Kidney (tissue), 14 donors: ENCODE data around the gene BACH2. TPM values are rescaled to one million over a fixed set of nuclear protein-coding genes. Genes with fewer than 3 reads are reported as not detected.
"Not testable (repeated sequence)": the region's sequence is repeated elsewhere in the genome, so short reads cannot be mapped to it uniquely, and the experiment has no call there.

ENCODE experiments used
- DNase-seq, 5 donors: peaks; one replicate each; pipeline ENCODE4 v3.0.0-alpha.2; 2013 to 2020
- FAIRE-seq: peaks from 2 replicates; lab custom pipeline; 2012; peaks lifted over from hg19 to GRCh38; lab: Jason Lieb, UNC
- H3K27ac ChIP-seq, 2 donors: one replicate each; pipeline ENCODE4 v1.7.0; 2013; ENCODE audit warnings: low read depth in 2 of 2, low read length in 2 of 2, inconsistent platforms in 1 of 2
- H3K27me3 ChIP-seq: one replicate; pipeline ENCODE4 v1.7.1; 2013; ENCODE audit warnings: low read length, inconsistent platforms; ENCODE audit not compliant: control insufficient read depth, insufficient read depth
- H3K36me3 ChIP-seq, 3 donors: one replicate each; pipeline versions ENCODE4 v1.7.0 to v1.7.1; 2013; ENCODE audit warnings: low read length in 3 of 3, control low read depth in 1 of 3, inconsistent platforms in 1 of 3; ENCODE audit not compliant: insufficient read depth in 3 of 3, control insufficient read depth in 2 of 3
- H3K4me1 ChIP-seq, 3 donors: one replicate each; pipeline versions ENCODE4 v1.7.0 to v1.7.1; 2013; ENCODE audit warnings: low read length in 3 of 3, inconsistent platforms in 1 of 3, low read depth in 1 of 3; ENCODE audit not compliant: control insufficient read depth in 2 of 3, insufficient read depth in 2 of 3
- H3K4me3 ChIP-seq, 3 donors: one replicate each; pipeline versions ENCODE4 v1.7.0 to v1.8.1; 2013; ENCODE audit warnings: low read length in 3 of 3, control low read depth in 1 of 3, inconsistent platforms in 1 of 3
- H3K9ac ChIP-seq, 3 donors: one replicate each; pipeline versions ENCODE4 v1.7.0 to v1.7.1; 2013; ENCODE audit warnings: low read length in 3 of 3, control low read depth in 1 of 3, inconsistent platforms in 1 of 3
- H3K9me3 ChIP-seq, 3 donors: one replicate each; pipeline versions ENCODE4 v1.7.0 to v1.7.1; 2013; ENCODE audit warnings: low read length in 3 of 3, control low read depth in 1 of 3, inconsistent platforms in 1 of 3; ENCODE audit not compliant: control insufficient read depth in 2 of 3, insufficient read depth in 1 of 3
- intact Hi-C: fragments of 100-400 bp; cut with DNase I; formaldehyde crosslinking; loops from one replicate; pipeline ENCODE4 v1.11.1; 2022
- polyA plus RNA-seq: library from polyadenylated mRNA; stranded (reverse); fragments of 350-450 nt; fragmentation: Illumina TruSeq; extraction: RNeasy Lipid Tissue Mini Kit (QIAGEN cat#74804); gene quantifications from one replicate; pipeline ENCODE4 v1.2.3, GENCODE V29; 2014; ENCODE audit warnings: low read depth, low replicate concordance; ENCODE audit not compliant: insufficient read depth
- total RNA-seq: library from RNA; stranded (reverse); fragmentation: NEBNext Ultra II Directional; extraction: Animal tissue kit (Norgen Biotek cat#: 25700); gene quantifications from one replicate; pipeline ENCODE4 v1.2.1, GENCODE V29; 2021
- TF ChIP-seq, protein P1 (sequence below): IDR thresholded peaks from 3 replicates; pipeline ENCODE4 v1.5.1; 2012; ENCODE audit warnings: mild to moderate bottlenecking, moderate library complexity, borderline replicate concordance; ENCODE audit not compliant: insufficient read depth; ENCODE audit errors: extremely low read depth
- donor health status: control.
- donor health status: control.
- donor health status: control.
- donor health status: control.
- donor health status: control.
- donor health status: DM: yes; HTN: yes; CAD: no.
- donor health status: Normal renal cell carcinoma (clear cell type).

Gene BACH2
- total and polyA plus RNA-seq, 2 donors from 2014 or later: 0.32 to 6.9 TPM

DNA sequence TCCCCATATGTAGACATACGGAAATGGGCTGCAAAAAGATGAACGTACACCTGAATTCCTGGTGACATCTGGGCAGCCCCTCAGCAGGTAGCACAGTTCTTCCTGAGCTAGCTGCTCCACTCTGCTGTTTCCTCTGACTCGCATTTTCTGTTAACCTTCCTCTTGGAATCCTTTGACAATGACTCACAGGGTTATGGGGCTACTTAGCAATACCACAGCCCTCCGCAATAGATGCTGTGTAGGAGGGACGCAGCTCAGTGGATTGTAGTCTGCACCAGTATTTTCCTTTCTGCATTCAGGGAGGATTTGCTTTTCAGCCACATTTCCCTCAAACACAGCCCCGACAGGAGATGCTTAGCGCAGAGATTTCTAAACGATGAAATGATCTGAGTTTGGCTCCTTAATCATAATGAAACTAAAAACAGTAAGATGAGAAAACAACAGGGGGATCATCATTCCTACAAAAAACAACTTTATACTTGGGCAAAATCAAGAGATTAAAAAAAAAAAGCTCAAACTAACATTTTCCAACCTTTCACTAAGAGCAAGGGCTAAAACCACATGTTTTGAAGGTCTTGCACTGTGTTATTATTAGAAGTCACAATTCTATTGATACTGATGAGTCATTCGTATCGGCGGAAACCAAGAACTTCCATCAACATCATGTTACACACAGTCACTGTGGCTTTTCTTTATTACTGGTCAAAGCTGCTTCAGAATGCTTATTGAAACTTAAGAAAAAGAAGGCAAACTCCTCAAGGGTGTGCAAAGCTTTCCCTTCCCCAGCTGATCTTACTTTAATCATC is 12.2 kb downstream of the BACH2 start:
- Histone ChIP-seq H3K4me3 (peak overlapping the region; percentile 4 to 46 (median 21)), H3K9ac (peak overlapping the region in 1 of 3 donors; percentile 76), H3K27me3 (no peaks in the 10 kb centered on the region), H3K4me1 (peaks cover 5 to 13% (median 5%) of the 10 kb centered on the region in 3 donors), H3K36me3 (no peaks in the 10 kb centered on the region), H3K27ac (peak overlapping the region in 1 of 2 donors; percentile 55), H3K9me3 (no peaks in the 10 kb centered on the region)
- intact Hi-C loops: no loop called here
- DNase-seq (peak in 3 of 5 donors; percentile 42 to 77 (median 64)), FAIRE-seq (no peak)
- TF ChIP-seq, protein P1, sequence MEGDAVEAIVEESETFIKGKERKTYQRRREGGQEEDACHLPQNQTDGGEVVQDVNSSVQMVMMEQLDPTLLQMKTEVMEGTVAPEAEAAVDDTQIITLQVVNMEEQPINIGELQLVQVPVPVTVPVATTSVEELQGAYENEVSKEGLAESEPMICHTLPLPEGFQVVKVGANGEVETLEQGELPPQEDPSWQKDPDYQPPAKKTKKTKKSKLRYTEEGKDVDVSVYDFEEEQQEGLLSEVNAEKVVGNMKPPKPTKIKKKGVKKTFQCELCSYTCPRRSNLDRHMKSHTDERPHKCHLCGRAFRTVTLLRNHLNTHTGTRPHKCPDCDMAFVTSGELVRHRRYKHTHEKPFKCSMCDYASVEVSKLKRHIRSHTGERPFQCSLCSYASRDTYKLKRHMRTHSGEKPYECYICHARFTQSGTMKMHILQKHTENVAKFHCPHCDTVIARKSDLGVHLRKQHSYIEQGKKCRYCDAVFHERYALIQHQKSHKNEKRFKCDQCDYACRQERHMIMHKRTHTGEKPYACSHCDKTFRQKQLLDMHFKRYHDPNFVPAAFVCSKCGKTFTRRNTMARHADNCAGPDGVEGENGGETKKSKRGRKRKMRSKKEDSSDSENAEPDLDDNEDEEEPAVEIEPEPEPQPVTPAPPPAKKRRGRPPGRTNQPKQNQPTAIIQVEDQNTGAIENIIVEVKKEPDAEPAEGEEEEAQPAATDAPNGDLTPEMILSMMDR: no peak

DNA sequence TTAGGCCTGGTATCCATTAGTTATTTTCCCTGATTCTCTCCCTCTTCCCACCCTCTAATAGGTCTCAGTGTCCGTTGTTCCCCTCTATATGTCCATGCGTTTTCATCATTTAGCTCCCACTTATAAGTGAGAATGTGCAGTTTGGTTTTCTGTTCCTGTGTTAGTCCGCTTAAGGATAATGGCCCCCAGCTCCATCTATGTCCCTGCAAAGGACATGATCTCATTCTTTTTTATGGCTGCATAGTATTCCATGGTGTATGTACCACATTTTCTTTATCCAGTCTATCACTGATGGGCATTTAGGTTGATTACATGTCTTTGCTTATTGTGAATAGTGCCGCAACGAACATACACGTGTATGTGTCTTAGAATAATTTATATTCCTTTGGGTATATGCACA is 14.4 kb downstream of the BACH2 start:
- intact Hi-C loops, H3K9ac ChIP-seq, H3K27ac ChIP-seq, H3K36me3 ChIP-seq, FAIRE-seq, H3K9me3 ChIP-seq, H3K4me3 ChIP-seq, H3K27me3 ChIP-seq, DNase-seq: not testable (repeated sequence)
- peaks cover 5 to 13% (median 5%) of the 10 kb centered on the region in 3 donors for H3K4me1 ChIP-seq

DNA sequence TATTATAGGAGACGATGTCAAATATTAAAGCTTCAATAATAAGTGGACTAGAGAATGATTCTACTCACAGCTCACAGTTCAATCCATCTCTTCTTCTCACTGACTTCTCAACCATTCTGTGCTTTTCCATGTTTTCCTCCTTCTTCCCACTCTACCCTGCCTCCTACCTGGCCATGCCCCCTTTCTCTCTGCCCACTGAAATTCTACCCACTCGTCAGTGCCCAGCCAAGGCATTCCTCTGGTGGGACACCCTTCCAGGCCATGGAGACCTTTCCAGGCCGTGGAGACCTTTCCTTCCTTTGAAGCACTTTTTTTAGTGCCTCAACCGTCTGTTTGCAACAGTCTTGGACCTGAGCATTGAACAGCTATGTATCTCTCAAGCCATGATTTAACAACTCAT is 18.5 kb downstream of the BACH2 start:
- H3K9ac ChIP-seq: no peak overlapping the region
- intact Hi-C loops: no loop called here
- H3K4me3 ChIP-seq: no peak overlapping the region
- no peak for DNase-seq
- no peaks in the 10 kb centered on the region for H3K27me3 ChIP-seq
- H3K4me1 ChIP-seq: no peaks in the 10 kb centered on the region
- H3K27ac ChIP-seq: no peak overlapping the region
- H3K36me3 ChIP-seq: no peaks in the 10 kb centered on the region
- no peak for FAIRE-seq
- TF ChIP-seq, protein P1: no peak
- H3K9me3 ChIP-seq: no peaks in the 10 kb centered on the region

DNA sequence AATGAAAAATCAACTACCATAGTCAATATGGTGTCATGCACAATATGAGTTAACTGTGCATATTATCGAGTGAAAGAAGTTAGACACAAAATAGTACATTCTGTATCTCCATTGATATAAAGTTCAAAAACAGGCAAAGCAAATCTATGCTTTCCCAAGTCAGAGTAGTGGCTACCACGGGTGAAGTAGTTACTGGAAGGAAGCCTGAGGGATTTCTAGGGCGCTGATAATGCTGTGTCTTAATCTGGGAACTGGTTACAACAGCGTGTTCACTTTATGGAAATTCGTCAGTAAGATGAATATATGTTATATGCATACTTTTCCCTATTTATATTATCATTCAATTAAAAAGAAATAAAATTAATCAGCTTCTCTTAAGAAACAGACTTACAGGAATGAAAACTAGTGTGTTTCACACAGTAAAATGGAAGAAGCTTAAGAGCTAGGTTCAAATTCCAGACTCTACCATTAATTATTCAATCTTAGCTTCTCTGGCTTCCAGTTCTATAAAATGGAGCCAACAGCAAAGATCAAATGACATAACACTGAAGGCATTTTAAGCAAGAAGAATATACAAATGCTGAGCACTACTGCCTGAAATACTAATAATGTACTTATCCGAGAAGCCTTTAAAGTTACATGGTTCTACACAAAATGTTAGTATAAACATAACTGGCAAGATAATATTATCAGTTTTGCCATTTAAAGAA is 19.2 kb downstream of the BACH2 start:
- TF ChIP-seq, protein P1: no peak
- intact Hi-C loops: no loop called here
- Histone ChIP-seq H3K27me3 (no peaks in the 10 kb centered on the region), H3K9ac (no peak overlapping the region), H3K4me1 (no peaks in the 10 kb centered on the region), H3K27ac (no peak overlapping the region), H3K9me3 (no peaks in the 10 kb centered on the region), H3K4me3 (no peak overlapping the region), H3K36me3 (no peaks in the 10 kb centered on the region)
- FAIRE-seq: no peak
- no peak for DNase-seq
